Endothelial cell of umbilical vein (primary cell): ENCODE measurements around the gene TRANK1. TPM values are rescaled to one million over a fixed set of nuclear protein-coding genes. Genes with fewer than 3 reads are reported as not detected.

Experiments
- BruUV-seq: library from RNA; stranded (reverse); fragments of 400-500 nt; replicated peaks from 2 replicates; lab custom pipeline; 2021; lab: Mats Ljungman, UMichigan
- CTCF ChIA-PET: fragments of 300-600, 350-600 bp; sonication (Branson Sonifier 250); formaldehyde crosslinking; loops from one replicate; lab custom pipeline; 2021; ENCODE audit warnings: antibody characterized with exemption, inconsistent platforms; lab: Charles Lee
- POLR2A ChIA-PET: fragments of 300-600, 350-600 bp; sonication (Branson Sonifier 250); formaldehyde crosslinking; loops from one replicate; lab custom pipeline; 2021; ENCODE audit warnings: antibody characterized with exemption, inconsistent platforms; lab: Charles Lee
- DNase-seq: peaks from one replicate; pipeline ENCODE4 v3.0.0-alpha.2; 2011; ENCODE audit warnings: low read depth, low spot score
- FAIRE-seq: peaks from 2 replicates; lab custom pipeline; 2011; peaks lifted over from hg19 to GRCh38; lab: Jason Lieb, UNC
- H2AFZ ChIP-seq: 2 replicates; pipeline ENCODE4 v1.6.0; 2012; ENCODE audit warnings: low read depth, low read length, control low read depth, inconsistent platforms
- H3K27ac ChIP-seq: 2 replicates; pipeline ENCODE4 v1.5.1; 2011; ENCODE audit warnings: low read depth, mild to moderate bottlenecking, control low read depth, low read length, moderate library complexity; ENCODE audit not compliant: insufficient read depth
- H3K27me3 ChIP-seq, 2 experiments: 2 replicates each; pipeline versions ENCODE4 v1.6.0 to v1.6.1; 2011; ENCODE audit warnings: low read length in 2 of 2, mixed read lengths in 1 of 2; ENCODE audit not compliant: control insufficient read depth in 2 of 2, insufficient read depth in 2 of 2
- H3K36me3 ChIP-seq, 2 experiments: 2 replicates in 1 of 2; 3 replicates in 1 of 2; pipeline ENCODE4 v1.5.1; 2011; ENCODE audit warnings: low read length in 2 of 2, mild to moderate bottlenecking in 1 of 2, moderate library complexity in 1 of 2; ENCODE audit not compliant: control insufficient read depth in 2 of 2, insufficient read depth in 2 of 2; ENCODE audit errors: extremely low read depth in 1 of 2
- H3K4me1 ChIP-seq: 3 replicates; pipeline ENCODE4 v1.5.1; 2011; ENCODE audit warnings: mild to moderate bottlenecking, low read length; ENCODE audit not compliant: control insufficient read depth, insufficient read depth; ENCODE audit errors: extremely low read depth
- H3K4me2 ChIP-seq: 2 replicates; pipeline ENCODE4 v1.6.1; 2011; ENCODE audit warnings: low read length, control low read depth, mixed read lengths; ENCODE audit not compliant: insufficient read depth
- H3K4me3 ChIP-seq, 3 experiments: fragments of 200-600 bp in 1 of 3; sonication (generic), shearing (Covaris generic) in 1 of 3; replicated peaks in 1 of 3; 2 replicates each; pipeline ENCODE4 v1.5.1; 2011 to 2016; ENCODE audit warnings: control low read depth in 3 of 3, low read length in 3 of 3, mild to moderate bottlenecking in 2 of 3, inconsistent platforms in 1 of 3, low read depth in 1 of 3, moderate library complexity in 1 of 3; ENCODE audit not compliant: insufficient read depth in 1 of 3
- H3K79me2 ChIP-seq: 2 replicates; pipeline ENCODE4 v1.6.0; 2012; ENCODE audit warnings: low read length, inconsistent platforms; ENCODE audit not compliant: control insufficient read depth, insufficient read depth
- H3K9ac ChIP-seq: replicated peaks from 2 replicates; pipeline ENCODE3; 2011; ENCODE audit warnings: low read length, control low read depth; ENCODE audit not compliant: insufficient read depth; ENCODE audit errors: extremely low read depth
- H3K9me1 ChIP-seq: replicated peaks from 3 replicates; pipeline ENCODE4 v1.6.0; 2011; ENCODE audit warnings: mild to moderate bottlenecking, low read length; ENCODE audit not compliant: control insufficient read depth, insufficient read depth; ENCODE audit errors: extremely low read depth
- H3K9me3 ChIP-seq: replicated peaks from 2 replicates; pipeline ENCODE4 v1.5.1; 2012; ENCODE audit warnings: low read length, inconsistent platforms; ENCODE audit not compliant: control insufficient read depth, insufficient read depth
- H4K20me1 ChIP-seq: replicated peaks from 2 replicates; pipeline ENCODE3; 2011; ENCODE audit warnings: mild to moderate bottlenecking, low read length; ENCODE audit not compliant: control insufficient read depth, insufficient read depth; ENCODE audit errors: extremely low read depth
- CTCF ChIP-seq, 2 donors: IDR thresholded peaks; 1 replicate in 1 of 2; 2 replicates in 1 of 2; pipeline ENCODE4 v1.5.1; 2011; ENCODE audit warnings: low read length in 2 of 2, mild to moderate bottlenecking in 2 of 2, moderate library complexity in 2 of 2, control low read depth in 1 of 2, inconsistent platforms in 1 of 2, low read depth in 1 of 2; ENCODE audit not compliant: insufficient read depth in 1 of 2; ENCODE audit errors: extremely low read depth in 1 of 2
- EZH2 ChIP-seq: IDR thresholded peaks from 2 replicates; pipeline ENCODE4 v1.6.1; 2012; ENCODE audit warnings: borderline replicate concordance, low read depth, mild to moderate bottlenecking, moderate library complexity, low read length, inconsistent platforms; ENCODE audit not compliant: severe bottlenecking
- FOS ChIP-seq: IDR thresholded peaks from 2 replicates; pipeline ENCODE4 v1.6.1; 2011; ENCODE audit warnings: mild to moderate bottlenecking, low read length, moderate library complexity, borderline replicate concordance; ENCODE audit not compliant: insufficient read depth
- GATA2 ChIP-seq: IDR thresholded peaks from 2 replicates; pipeline ENCODE4 v1.7.0; 2011; ENCODE audit warnings: low read depth, mild to moderate bottlenecking, moderate library complexity, mixed read lengths, low read length; ENCODE audit not compliant: insufficient read length, insufficient read depth
- JUN ChIP-seq: IDR thresholded peaks from 2 replicates; pipeline ENCODE4 v1.6.1; 2011; ENCODE audit warnings: borderline replicate concordance, low read depth; ENCODE audit not compliant: insufficient read length, insufficient read depth
- MAX ChIP-seq: IDR thresholded peaks from 2 replicates; pipeline ENCODE4 v1.6.1; 2011; ENCODE audit not compliant: insufficient read depth, insufficient read length
- MYC ChIP-seq: IDR thresholded peaks from one replicate; pipeline ENCODE4 v1.6.1; 2011; ENCODE audit warnings: mild to moderate bottlenecking, low read depth, low read length
- POLR2A ChIP-seq: IDR thresholded peaks from 2 replicates; pipeline ENCODE4 v1.6.1; 2012; ENCODE audit warnings: low read depth, mild to moderate bottlenecking, control low read depth, low read length
- POLR2AphosphoS5 ChIP-seq: IDR thresholded peaks from 2 replicates; pipeline ENCODE4 v1.6.1; 2012; ENCODE audit warnings: low read depth, mild to moderate bottlenecking, control low read depth, low read length, moderate library complexity; ENCODE audit not compliant: insufficient read depth
- dilution Hi-C: fragments of 300-500 bp; cut with MboI; formaldehyde crosslinking; loops from one replicate; pipeline ENCODE4 v1.15.0; 2019; ENCODE audit warnings: low sequenced_read_pairs; ENCODE audit not compliant: extremely low pct_ligation_motif_present
- intact Hi-C: fragments of 100-400 bp; cut with micrococcal nuclease; formaldehyde crosslinking; loops from one replicate; pipeline ENCODE4 v1.10.0; 2022
- polyA plus RNA-seq, 4 experiments: library from polyadenylated mRNA; depleted of rRNA in 3 of 4; stranded (reverse) in 3 of 4; unstranded in 1 of 4; fragments of >200 nt; gene quantifications; 2 replicates each; pipeline versions ENCODE4 v1.2.1 to v1.2.3, GENCODE V29; 2011 to 2012; ENCODE audit warnings: missing spikeins in 1 of 4
- total RNA-seq: library from RNA; stranded (reverse); gene quantifications from 2 replicates; pipeline ENCODE4 v1.2.3, GENCODE V29; 2021

TRANK1 gene
- total and polyA plus RNA-seq, 2 donors (not counting 3 experiments of a cell fraction or from before 2014, with no cell fraction given): 4.6 to 14.4 TPM

- Histone ChIP-seq H3K4me1 (no peaks in the 10 kb centered on the region), H2AFZ (no peak overlapping the region), H3K9ac (no peak overlapping the region), H3K9me3 (no peaks in the 10 kb centered on the region), H3K79me2 (no peaks in the 10 kb centered on the region), H3K4me2 (no peak overlapping the region), H4K20me1 (no peaks in the 10 kb centered on the region), H3K27me3 (no peaks in the 10 kb centered on the region), H3K36me3 (no peaks in the 10 kb centered on the region), H3K27ac (no peak overlapping the region), H3K9me1 (no peaks in the 10 kb centered on the region), H3K4me3 (no peak overlapping the region)
- no TSS peak for BruUV-seq
- no peak for FAIRE-seq
- ChIA-PET POLR2A (no interaction called here), CTCF (interaction anchor here (3.3 kb wide), 1 partner anchor 9 kb away, joined by 21 read pairs; no protein-coding TSS in a partner anchor)
- intact Hi-C loops (no loop called here), dilution Hi-C loops (no loop called here)
- DNase-seq: no peak
- TF ChIP-seq MYC: no peak
- TF ChIP-seq MAX: no peak
- no peak for TF ChIP-seq EZH2
- TF ChIP-seq GATA2: no peak
- no peak for TF ChIP-seq CTCF (IDR thresholded peaks at IDR 0.05; ENCODE audit: extremely low read depth in 1 of 2, insufficient read depth in 1 of 2, low read depth in 1 of 2, low read length in 2 of 2)
- no peak for TF ChIP-seq JUN
- no peak for TF ChIP-seq FOS
- no peak for TF ChIP-seq POLR2AphosphoS5
- no peak for TF ChIP-seq POLR2A
These were observed 85.4 kb downstream of the TRANK1 start for GRCh38 chr3:36859494-36859893.
